Hepatocyte (in vitro differentiated cells): ENCODE data around the gene LRP3.

ENCODE experiments used
- CTCF ChIP-seq: fragments of 200-600 bp; sonication (generic); IDR thresholded peaks from 2 replicates; pipeline ENCODE4 v1.5.1; 2016; ENCODE audit warnings: antibody characterized with exemption, mild to moderate bottlenecking; ENCODE audit not compliant: poor library complexity
- EZH2 ChIP-seq: fragments of 200-600 bp; sonication (generic); IDR thresholded peaks from 2 replicates; pipeline ENCODE4 v1.6.1; 2016; ENCODE audit warnings: antibody characterized with exemption, mild to moderate bottlenecking, borderline replicate concordance
- EZH2phosphoT487 ChIP-seq: fragments of 200-600 bp; sonication (generic); IDR thresholded peaks from one replicate; pipeline ENCODE4 v1.6.1; 2018; ENCODE audit warnings: antibody characterized with exemption, mild to moderate bottlenecking, low read depth, moderate library complexity; ENCODE audit not compliant: unreplicated experiment, severe bottlenecking

DNA sequence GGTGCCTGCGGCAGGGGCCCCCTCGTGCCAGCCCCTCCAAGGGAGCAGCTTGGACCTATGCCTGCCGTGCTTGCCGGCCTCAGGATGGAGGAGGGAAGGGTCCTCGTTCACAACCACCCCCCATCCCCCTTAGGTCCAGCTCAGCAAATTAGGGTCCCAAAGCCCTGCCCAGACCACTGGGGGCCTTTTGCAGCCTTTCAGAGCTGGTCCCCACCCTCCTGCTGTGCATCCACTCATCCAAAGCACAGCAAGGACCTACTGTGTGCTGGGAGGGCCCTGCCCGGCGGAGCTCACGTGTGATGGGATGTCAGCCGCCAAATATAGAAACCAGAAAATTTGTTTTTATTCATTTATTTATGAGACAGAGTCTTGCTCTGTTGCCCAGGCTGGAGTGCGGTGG lies 48.0 kb downstream of the LRP3 start:
- no peak for TF ChIP-seq CTCF
- no peak for TF ChIP-seq EZH2phosphoT487
- TF ChIP-seq EZH2: no peak
